ENCODE results near the gene ZNF143.
"Not testable (repeated sequence)": the region's sequence is repeated elsewhere in the genome, so short reads cannot be mapped to it uniquely, and the experiment has no call there.

Gene ZNF143

DNA sequence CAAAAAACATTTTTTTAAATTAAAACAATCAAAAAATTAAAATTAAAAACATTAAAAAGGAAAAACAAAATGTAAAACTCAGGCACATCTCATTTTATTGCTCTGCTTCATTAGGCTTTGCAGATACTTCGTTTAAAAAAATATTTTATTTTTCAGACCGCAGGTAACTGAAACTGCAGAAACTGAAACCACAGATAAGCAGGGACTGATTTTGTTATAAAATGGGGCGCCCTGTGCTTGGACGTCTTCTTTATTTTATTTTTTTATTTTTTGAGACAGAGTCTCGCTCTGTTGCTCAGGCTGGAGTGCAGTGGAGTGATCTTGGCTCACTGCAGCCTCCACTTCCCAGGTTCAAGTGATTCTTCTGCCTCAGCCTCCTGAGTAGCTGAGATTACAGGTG lies 88.4 kb downstream of the ZNF143 start:
- DNase-seq = not testable (repeated sequence)

DNA sequence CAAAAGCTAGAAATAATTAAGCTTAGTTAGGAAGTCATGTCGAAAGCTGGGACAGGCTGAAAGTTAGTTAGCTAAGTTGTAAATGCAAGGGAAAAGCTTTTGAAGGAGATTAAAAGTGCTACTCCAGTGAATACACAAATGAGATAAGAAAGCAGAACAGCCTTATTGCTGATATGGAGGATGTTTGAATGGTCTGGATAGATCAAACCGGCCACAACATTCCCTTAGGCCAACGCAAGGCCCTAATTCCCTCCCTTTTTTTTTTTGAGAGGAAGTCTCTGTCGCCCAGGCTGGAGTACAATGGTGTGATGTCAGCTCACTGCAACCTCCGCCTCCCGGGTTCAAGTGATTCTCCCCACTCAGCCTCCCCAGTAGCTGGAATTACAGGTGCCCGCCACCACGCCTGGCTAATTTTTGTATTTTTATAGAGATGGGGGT lies 89.4 kb downstream of the ZNF143 start:
- no peak for DNase-seq

DNA sequence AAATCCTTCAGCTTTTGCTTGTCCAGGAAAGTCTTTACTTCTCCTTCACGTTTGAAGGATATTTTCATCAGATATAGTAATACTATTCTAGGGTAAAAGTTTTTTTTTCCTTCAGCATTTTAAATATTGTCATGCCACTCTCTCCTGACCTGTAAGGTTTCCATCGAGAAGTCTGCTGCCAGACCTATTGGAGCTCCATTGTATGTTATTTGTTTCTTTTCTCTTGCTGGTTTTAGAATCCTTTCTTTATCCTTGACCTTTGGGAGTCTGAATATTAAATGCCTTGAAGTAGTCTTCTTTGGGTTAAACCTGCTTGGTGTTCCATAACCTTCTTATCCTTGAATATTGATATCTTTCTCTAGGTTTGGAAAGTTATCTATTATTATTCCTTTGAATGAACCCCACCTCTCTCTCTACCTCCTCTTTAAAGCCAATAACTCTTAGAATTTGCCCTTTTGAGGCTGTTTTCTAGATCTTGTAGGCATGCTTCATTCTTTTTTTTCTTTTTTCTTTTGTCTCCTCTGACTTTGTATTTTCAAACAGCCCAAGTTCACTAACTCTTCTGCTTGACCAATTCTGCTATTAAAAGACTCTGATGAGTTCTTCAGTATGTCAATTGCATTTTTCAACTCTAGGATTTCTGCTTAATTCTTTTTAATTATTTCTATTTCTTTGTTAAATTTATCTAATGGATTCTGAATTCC lies 100.6 kb downstream of the ZNF143 start:
- no peak for DNase-seq

DNA sequence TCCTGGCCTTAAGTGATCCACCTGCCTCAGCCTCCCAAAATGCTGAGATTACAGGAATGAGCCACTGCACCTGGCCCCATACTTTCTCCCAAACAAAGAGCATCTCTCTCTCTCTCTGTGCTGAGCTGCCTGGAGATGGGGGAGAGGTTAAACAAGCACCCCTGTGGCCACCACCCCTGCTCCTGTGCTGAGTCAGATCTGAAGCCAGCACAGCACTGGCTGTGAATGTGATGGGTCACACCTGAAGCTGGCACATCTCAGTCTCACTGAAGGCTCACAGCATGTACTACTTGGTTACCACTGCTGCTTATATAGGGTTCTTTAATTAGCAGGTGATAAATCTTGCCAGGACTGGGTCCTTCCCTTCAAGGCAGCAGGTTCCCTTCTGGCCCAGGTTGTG lies 101.9 kb downstream of the ZNF143 start:
- DNase-seq = no peak

DNA sequence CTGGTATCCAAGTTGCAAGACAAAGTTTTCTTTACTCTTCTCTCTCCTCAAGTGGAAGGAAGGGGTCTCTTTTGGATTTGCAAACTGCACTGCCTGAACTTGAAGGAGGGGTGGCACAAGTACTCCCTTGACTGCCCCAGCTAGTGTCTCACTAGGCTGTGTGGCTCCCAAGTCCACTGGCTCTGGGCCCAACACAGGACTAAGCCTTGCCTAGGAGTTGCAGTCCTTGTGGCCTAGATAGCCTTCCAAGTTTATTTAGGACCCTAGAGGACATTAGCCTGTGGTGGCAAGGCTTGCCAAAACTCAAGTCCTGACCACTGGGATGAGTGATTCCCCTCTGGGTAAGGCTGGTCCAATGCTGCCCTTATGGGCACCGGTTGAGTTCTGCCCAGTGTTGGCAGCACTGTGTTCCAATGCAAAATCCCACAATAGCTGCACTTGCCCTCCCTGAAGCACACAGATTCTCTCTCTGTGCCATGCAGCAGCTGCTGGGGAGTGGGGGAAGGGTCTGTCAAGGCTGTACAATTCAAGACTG lies 102.5 kb downstream of the ZNF143 start:
- no peak for DNase-seq

DNA sequence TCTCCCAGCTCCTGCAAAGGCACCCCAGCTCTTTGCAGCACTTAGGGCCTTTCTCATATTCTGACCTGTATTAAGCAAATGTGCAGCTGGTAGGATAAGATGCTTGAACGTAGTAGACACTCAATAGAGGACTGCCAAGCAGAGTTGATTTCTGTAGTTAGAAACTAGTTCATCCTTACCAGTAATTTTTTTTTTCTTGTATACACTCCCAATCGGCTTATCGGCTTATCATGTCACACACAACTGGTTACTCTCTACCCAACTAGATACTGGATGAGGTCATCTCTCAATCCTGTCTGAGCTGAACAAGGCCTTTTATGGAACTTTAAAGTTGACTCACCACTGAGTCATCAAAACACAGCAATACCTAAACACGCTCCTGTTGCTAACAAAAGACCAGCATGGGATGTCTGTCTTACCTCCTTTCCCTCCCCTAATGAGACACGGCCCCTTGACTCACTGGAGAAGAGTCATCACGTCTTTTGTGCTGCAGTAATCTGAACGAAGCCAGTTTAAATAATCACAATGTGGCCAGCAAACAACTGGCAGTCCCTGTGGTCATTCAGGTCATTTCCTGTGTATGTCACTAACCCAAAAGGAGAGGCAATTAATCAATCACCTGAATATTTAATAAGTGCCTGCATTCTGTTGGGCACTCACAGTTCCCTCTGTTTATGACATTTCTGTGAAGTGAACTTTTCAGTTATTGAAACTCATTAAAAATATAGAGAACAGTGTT lies 105.2 kb downstream of the ZNF143 start:
- DNase-seq = peak; percentile 88

DNA sequence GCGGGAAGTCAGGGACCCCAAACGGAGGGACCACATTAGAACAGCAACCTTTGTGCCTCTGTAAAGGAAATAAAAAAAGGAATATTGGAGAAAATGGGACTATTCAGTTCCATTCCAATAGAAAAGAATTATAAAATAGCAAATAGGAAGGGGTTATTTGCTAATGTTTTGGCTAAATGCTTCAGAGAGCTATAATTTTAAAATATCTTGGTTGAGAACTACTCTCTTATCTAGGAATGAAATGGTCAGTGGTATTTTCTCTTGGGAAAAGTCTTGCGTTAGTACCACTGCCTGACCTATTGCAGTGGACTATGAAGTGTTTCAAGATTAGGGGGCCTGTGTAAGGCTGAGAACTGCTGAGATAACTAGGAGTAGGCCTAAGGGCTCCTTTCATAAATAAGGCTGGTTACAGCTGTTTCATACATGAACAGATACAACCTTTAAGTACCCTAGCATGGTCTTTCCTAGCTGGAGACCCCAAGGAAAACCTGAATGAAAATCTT lies 105.8 kb downstream of the ZNF143 start:
- no peak for DNase-seq

DNA sequence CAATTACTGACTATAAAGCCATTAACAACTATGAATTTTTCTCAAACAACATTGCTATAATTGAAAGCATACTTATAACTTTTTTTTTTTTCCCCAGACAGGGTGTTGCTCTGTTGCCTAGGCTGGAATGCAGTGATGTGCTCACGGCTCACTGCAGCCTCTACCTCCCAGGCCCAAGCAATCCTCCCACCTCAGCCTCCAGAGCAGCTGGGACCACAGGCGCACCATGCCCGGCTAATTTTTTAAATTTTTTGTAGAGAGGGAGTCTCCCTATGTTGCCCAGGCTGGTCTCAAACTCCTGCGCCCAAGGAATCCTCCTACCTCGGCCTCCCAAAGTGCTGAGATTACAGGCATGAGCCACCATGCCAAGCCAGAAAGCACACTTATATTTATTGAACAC lies 106.6 kb downstream of the ZNF143 start:
- no peak for DNase-seq

DNA sequence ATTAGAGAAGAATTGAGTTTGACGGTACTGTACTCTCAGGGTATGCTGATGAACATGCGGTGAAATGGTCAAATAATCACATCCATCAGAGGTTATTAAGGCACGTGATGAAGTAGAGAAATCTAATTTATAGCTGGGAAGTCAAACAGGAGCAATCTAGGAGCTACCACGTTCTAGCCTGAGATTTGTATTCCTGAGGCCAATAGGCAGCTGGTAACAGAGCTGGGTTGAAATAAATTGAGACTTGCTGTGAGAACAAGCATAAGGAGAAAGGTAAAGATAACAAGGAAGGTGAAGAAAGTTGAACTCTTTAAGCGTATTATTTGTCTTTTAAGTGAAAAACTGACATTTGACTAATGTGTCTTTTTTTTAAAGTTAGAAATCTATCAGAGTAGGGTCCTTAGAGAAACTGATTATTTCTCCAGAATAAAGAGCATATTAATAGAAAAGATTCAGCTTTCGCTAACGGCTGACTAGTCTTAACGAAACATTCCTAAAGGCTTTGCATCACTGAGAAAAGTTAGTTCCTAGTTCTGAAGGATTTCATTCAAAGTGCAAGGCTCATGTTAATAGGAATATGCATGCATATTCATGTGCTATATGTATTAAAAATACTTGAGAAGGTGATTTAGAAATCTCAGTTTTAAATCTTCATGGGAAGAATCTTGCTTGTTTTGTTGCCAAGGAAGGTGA lies 107.5 kb downstream of the ZNF143 start:
- DNase-seq = no peak

DNA sequence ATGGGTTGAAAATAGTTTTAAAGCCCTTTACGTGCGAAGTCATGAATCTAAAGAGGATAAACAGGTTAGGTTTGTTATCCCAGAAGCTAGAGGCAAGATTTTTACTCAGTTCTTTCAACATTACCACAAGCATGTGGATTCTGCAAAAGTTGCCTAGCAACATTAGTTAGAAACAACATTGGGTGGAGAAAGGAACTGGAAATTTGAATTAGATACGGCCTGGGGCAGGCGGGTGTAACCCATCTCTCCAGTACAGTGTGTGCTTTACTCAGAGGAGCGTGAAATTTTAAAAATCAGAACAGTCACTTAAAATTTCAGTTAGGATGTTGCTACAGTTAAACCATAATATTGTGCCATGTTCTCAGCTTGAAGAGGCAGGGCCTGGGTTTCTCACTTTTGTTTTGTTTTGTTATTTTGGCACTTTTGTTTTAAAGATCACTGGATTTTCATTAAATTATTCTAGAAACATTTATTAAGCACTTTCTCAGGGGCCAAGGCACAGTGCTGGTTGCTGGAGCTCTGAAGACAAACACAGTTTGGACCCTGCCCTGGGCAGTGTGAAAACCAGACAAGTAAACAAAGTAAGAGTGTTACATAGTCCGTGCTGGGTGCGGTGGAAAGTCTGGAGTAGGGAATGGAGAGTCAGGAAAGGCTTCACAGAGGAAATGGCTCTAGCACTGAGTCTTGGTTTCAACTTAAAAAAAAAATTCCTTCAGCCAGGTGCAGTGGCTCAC lies 108.2 kb downstream of the ZNF143 start:
- peak; percentile 76 for DNase-seq

DNA sequence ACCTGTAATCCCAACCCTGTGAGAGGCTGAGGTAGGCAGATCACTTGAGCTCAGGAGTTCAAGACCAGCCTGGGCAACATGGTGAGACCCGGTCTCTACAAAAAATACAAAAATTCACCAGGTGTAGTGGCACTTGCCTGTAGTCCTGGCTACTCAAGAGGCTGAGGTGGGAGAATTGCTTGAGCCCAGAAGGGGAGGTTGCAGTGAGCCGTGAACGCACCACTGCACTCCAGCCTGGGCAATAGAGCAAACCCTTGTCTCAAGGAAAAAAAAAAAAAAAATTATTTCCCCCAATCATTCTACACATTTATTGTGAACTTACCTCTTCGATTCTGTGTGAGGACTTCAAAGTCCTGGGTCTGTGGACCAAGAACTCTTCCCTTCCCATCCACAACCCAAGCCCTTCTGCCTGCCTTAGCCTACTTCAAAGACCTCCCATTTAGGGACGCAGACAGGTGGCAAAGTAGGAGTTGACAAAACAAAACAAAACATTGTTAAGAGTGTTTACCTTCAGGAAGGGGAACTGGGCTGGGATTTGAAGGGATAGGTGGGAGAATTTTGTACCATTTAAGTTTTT lies 108.9 kb downstream of the ZNF143 start:
- DNase-seq = no peak

DNA sequence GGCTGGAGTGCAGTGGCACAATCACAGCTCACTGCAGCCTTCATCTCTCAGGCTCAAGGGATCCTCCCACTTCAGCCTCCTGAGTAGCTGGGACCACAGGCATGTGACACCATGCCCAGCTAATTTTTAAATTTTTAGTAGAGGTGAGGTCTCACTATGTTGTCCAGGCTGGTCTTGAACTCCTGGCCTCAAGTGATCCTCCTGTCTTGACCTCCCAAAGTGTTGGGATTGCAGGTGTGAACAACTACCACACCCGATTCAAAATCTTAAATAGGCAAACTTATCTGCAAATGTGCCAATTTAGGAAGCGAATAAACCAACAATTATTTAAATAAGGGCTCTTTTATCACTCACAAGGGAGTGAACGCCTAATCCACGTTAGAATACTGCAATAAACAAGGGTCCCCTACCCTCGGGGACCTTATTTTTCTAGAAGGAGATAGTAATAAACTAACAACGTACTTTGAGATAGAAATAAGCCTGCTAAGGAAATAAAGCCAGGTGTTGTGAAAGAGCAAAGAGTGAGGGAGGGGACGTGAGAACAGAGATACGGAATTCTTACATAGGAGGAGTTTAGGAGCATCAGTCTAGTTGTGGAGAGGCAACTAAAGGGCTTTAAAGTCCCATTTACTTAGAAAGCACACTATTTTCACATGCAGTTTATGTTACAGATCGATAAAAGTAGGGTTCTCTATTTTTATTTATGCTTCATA lies 109.7 kb downstream of the ZNF143 start:
- DNase-seq = no peak

DNA sequence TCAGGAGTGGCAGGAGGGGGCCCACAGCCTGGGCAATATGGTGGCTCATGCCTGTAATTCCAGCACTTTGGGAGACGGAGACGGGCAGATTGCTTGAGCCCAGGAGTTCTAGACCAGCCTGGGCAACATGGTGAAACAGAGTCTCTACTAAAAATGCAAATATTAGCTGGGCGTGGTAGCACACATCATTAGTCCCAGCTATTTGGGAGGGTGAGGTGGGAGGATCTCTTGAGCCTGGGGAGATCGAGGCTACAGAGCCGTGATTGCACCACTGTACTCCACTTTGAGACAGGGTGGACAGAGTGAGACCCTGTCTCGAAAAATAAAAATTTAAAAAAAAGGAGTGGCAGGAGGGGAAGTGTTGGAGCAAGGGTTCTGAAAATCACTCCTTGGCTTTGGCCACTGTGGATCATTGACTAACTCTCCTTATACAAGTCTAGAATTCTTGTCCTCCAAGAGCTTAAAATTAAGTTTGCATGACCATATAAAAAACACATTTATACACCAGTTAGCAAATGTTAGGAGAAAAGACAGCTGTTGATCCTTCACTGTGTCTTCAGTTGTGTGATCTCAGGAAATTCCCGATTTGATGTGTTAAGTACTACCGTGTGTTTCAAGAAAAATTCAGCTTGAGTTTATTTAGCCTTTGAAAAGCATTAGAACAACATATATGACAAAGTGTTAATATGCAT lies 110.4 kb downstream of the ZNF143 start:
- no peak for DNase-seq

DNA sequence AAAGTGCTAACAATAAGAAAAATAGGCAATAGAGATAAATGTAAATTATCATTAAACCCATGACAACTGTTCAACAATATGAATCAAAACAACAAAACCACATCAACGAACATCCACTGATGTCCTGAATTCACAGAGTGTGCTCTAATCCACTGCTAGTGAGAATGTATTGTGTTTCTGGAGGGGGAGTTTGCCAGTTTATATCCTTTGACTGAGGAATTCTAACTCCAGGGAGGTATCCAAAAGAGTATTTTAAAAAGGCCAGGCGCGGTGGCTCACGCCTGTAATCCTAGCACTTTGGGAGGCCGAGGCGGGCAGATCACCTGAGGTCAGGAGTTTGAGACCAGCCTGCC lies 110.9 kb downstream of the ZNF143 start:
- no peak for DNase-seq

DNA sequence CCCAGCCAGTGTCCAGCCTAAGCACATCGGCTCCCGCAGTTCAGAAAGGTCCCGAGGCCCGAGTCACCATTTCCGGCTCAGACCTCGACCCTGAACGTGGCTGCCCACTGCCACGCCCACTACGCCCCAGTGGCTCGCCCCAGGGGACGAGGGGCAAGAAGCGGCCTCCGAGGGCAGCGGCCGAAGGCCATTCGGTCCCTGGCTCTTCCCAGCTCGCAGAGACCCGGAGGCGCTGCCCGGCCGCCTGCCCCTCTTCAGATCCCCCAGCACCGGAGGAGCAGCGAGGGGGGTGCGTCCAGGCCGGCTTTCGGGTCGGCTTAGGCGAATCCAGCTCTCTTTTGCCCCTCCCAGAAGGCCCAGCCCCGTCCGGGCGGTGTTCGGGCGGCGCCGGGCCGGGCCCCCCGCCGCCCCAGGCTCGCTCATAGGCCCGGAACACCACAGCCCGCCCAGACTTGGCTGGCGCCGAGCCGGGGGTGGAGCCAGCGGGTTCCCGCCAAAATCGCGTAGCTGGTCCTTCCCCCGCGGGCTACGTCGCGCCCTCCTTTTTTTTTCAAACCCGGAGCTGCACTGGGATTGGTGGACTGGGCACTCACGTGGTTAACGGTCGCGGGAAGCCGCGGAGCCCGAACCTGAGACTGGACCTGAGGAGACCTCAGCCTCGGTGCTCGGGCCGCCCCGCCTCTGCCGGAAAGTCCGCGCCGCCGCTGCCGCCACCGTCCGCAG lies 112.4 kb downstream of the ZNF143 start, which contains the start of gene WEE1:
TSS of gene WEE1 (plus strand) at position 619 of the 723 bp plus-strand sequence. CDS start 264 bp downstream, outside the sequence.
- DNase-seq = peak; percentile 99

DNA sequence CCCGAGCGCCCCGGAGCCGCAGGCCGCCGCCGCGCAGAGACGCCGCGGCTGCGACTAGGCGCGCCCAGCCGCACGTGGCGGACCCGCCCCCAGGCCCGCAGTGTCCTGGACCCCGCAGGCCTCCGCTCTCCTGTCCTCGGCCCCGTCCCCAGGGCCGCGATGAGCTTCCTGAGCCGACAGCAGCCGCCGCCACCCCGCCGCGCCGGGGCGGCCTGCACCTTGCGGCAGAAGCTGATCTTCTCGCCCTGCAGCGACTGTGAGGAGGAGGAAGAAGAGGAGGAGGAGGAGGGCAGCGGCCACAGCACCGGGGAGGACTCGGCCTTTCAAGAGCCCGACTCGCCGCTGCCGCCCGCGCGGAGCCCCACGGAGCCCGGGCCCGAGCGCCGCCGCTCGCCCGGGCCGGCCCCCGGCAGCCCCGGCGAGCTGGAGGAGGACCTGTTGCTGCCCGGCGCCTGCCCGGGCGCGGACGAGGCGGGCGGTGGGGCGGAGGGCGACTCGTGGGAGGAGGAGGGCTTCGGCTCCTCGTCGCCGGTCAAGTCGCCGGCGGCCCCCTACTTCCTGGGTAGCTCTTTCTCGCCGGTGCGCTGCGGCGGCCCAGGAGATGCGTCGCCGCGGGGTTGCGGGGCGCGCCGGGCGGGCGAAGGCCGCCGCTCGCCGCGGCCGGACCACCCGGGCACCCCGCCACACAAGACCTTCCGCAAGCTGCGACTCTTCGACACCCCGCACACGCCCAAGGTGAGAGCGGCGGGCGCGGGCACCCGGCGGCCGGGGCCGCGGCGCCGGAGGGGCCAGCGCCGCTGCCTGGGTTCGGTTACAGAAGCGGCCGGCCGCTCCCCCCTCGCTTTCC lies 113.2 kb downstream of the ZNF143 start:
- peak; percentile 64 for DNase-seq

DNA sequence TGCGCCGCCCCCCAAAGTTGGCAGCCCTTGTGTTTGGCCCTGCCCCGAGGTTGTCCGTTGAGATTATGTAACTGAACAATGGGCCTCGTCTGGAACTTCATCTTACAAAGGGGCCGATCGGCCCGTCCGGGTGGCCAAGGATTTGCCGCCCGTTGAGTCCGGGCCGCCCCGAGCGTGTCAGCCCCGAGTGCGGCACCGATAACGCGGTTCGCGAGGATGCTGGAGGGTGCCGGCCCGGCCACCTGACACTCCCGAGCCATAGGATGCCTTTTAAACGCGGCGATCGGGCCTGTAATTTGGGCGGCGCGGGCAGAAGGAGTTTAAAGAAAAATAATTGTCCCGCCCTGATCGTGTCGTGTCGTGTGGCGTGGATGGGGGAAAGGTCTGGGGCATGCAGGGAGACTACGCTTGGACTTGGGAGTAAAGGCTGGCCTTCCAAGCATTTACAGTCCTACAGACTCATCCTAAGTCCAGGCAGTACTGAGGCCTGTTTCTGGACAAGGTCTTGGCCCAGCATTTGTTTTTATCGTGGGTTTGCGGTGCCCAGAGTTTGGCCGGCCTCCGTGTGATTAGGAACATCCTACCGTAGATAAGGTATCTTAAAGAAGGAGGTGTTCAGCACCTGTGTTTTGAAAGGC lies 113.9 kb downstream of the ZNF143 start:
- no peak for DNase-seq
